H1 (cell line): ENCODE results near the gene PIK3R5. TPM values are rescaled to one million over a fixed set of nuclear protein-coding genes. Genes with fewer than 3 reads are reported as not detected.
A peak's percentile ranks its signal among the peaks of the same experiment; 100 is the strongest.

Experiments
- BACH1 ChIP-seq: IDR thresholded peaks from 2 replicates; pipeline ENCODE4 v1.6.1; 2012; ENCODE audit warnings: low read length, improper control_type of control experiment
- CHD7 ChIP-seq: fragments of 300-600 bp; sonication (generic); IDR thresholded peaks from 2 replicates; pipeline ENCODE4 v1.7.1; 2012; ENCODE audit warnings: low read length, moderate library complexity, mild to moderate bottlenecking, inconsistent platforms; ENCODE audit not compliant: insufficient replicate concordance
- KDM5A ChIP-seq: fragments of 200-600 bp; IDR thresholded peaks from 2 replicates; pipeline ENCODE4 v1.7.1; 2012; ENCODE audit warnings: mild to moderate bottlenecking, low read length, inconsistent platforms, mixed read lengths
- NANOG ChIP-seq: IDR thresholded peaks from 2 replicates; pipeline ENCODE4 v1.6.1; 2011; ENCODE audit warnings: low read length, low read depth, mild to moderate bottlenecking, inconsistent platforms; ENCODE audit not compliant: insufficient read depth, poor library complexity, severe bottlenecking
- NRF1 ChIP-seq: IDR thresholded peaks from 2 replicates; pipeline ENCODE4 v1.6.1; 2011; ENCODE audit warnings: mild to moderate bottlenecking, low read depth, low read length, improper control_type of control experiment
- POLR2A ChIP-seq, 2 experiments: IDR thresholded peaks; 1 replicate in 1 of 2; 2 replicates in 1 of 2; pipeline ENCODE4 v1.6.1; 2011; ENCODE audit warnings: low read depth in 2 of 2, low read length in 2 of 2, mild to moderate bottlenecking in 2 of 2; ENCODE audit errors: control extremely low read depth in 1 of 2
- POU5F1 ChIP-seq: IDR thresholded peaks from 2 replicates; pipeline ENCODE4 v1.6.1; 2011; ENCODE audit warnings: low read depth, mild to moderate bottlenecking, low read length, moderate library complexity
- SP4 ChIP-seq: IDR thresholded peaks from 2 replicates; pipeline ENCODE4 v1.6.1; 2012; ENCODE audit warnings: low read length, inconsistent platforms
- TBP ChIP-seq: IDR thresholded peaks from 2 replicates; pipeline ENCODE4 v1.6.1; 2011; ENCODE audit warnings: low read depth, low read length, improper control_type of control experiment
- USF2 ChIP-seq: IDR thresholded peaks from 2 replicates; pipeline ENCODE4 v1.6.1; 2011; ENCODE audit warnings: low read length, improper control_type of control experiment
- ZNF274 ChIP-seq: IDR thresholded peaks from 2 replicates; pipeline ENCODE4 v1.7.0; 2012; ENCODE audit warnings: low read length, borderline replicate concordance; ENCODE audit errors: extremely low read depth
- polyA plus RNA-seq, 7 experiments: library from polyadenylated mRNA; depleted of rRNA in 3 of 7; stranded (reverse) in 5 of 7; unstranded in 2 of 7; fragments of >200 nt in 5 of 7; fragments of 200-250 nt in 2 of 7; gene quantifications; 1 replicate in 5 of 7; 2 replicates in 1 of 7; 4 replicates in 1 of 7; pipeline versions ENCODE4 v1.2.1 to v1.2.3, GENCODE V29; 2011 to 2013; ENCODE audit warnings: missing spikeins in 2 of 7, mixed read lengths in 2 of 7
- total RNA-seq: library from RNA; stranded (reverse); fragmentation: NEBNext Ultra II Directional; extraction: Animal tissue kit (Norgen Biotek cat#: 25700); gene quantifications from 2 replicates; pipeline ENCODE4 v1.2.1, GENCODE V29; 2021

Gene PIK3R5
- total and polyA plus RNA-seq, 2 of the 8 experiments (the other 6 are each of a cell fraction or from before 2014, with no cell fraction given), result 2.7 to 4.3 TPM

GRCh38 chr17:8832711-8833352, 132.7 kb downstream of the PIK3R5 start (continued):
- TF ChIP-seq CHD7 (no peak), KDM5A (no peak), POU5F1 (no peak), SP4 (no peak), POLR2A (IDR thresholded peaks at IDR 0.05; ENCODE audit: control extremely low read depth in 1 of 2, low read depth in 2 of 2, low read length in 2 of 2) (no peak), BACH1 (no peak), USF2 (no peak), NANOG (peak; percentile 29), ZNF274 (no peak), TBP (no peak), NRF1 (no peak)
- TF ChIP-seq, all 59 proteins: peak for 7
